ENCODE results near the gene DLG2. TPM values are rescaled to one million over a fixed set of nuclear protein-coding genes. Genes with fewer than 3 reads are reported as not detected.

The DLG2 gene
- total and polyA plus RNA-seq, 2 of the 8 experiments (the other 6 are each of a cell fraction or from before 2014, with no cell fraction given) = 1.7 to 14.3 TPM

DNA sequence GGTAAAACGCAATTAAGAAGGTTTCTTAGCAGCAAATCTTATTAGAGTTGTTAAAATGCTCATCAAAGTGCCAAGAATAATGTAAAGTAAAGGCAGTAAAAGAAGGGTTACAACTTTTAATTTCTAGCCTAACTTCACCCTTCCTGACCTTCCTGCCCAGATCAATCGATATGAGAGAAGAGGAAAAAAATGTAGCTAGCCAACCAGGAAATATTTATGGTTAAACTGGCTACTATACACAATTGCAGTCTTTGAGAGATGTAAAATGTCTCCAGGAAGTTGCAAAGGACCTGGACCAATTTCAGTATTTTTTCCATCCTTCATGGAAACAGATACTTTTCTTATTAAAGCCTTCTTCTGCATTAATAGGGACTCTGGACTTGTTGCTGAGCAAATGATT, 2199.2 kb downstream of the DLG2 start:
- Histone ChIP-seq H3K4me3 (ENCODE audit: extremely low read depth in 1 of 4, insufficient read depth in 2 of 4, low read depth in 3 of 4, low read length in 4 of 4) (no peak overlapping the region), H2AK5ac (ENCODE audit: low read depth, low read length) (no peak overlapping the region), H3K23me2 (ENCODE audit: low read depth, low read length) (no peaks in the 10 kb centered on the region), H3K4ac (replicated peaks; ENCODE audit: insufficient read length, low read depth, low read length) (no peak overlapping the region), H3K56ac (replicated peaks; ENCODE audit: insufficient read length, low read depth, low read length) (no peak overlapping the region), H3K79me1 (ENCODE audit: low read depth, low read length) (no peaks in the 10 kb centered on the region), H3K9me3 (ENCODE audit: insufficient read depth in 2 of 2, low read depth in 1 of 2, low read length in 1 of 2) (no peaks in the 10 kb centered on the region), H2BK12ac (ENCODE audit: low read depth, low read length) (no peak overlapping the region), H4K20me1 (replicated peaks in 1 of 2; ENCODE audit: control insufficient read depth in 1 of 2, insufficient read depth in 2 of 2, low read length in 2 of 2) (no peaks in the 10 kb centered on the region), H3K18ac (ENCODE audit: extremely low read depth, low read length) (no peak overlapping the region), H2BK20ac (ENCODE audit: low read length) (no peak overlapping the region), H3K9ac (replicated peaks in 1 of 4; ENCODE audit: extremely low read depth in 1 of 4, low read depth in 3 of 4, low read length in 3 of 4) (no peak overlapping the region), H2BK120ac (replicated peaks; ENCODE audit: low read depth, low read length) (no peak overlapping the region), H3K27me3 (replicated peaks in 1 of 4; ENCODE audit: control insufficient read depth in 3 of 4, extremely low read depth in 1 of 4, insufficient read depth in 3 of 4, low read length in 3 of 4) (no peaks in the 10 kb centered on the region), H4K8ac (ENCODE audit: extremely low read depth, insufficient read depth, low read length) (no peak overlapping the region), H3K4me1 (replicated peaks in 1 of 4; ENCODE audit: control insufficient read depth in 3 of 4, insufficient read depth in 4 of 4, low read length in 3 of 4) (no peaks in the 10 kb centered on the region), H3K79me2 (ENCODE audit: control insufficient read depth in 1 of 2, insufficient read depth in 2 of 2, low read length in 2 of 2) (no peaks in the 10 kb centered on the region), H2BK5ac (ENCODE audit: low read depth, low read length) (no peak overlapping the region), H3K27ac (ENCODE audit: low read depth, low read length) (no peak overlapping the region), H3K36me3 (ENCODE audit: control insufficient read depth in 2 of 4, insufficient read depth in 4 of 4, low read length in 3 of 4) (no peaks in the 10 kb centered on the region), H4K5ac (ENCODE audit: insufficient read length, low read depth, low read length) (no peak overlapping the region), H3K14ac (ENCODE audit: insufficient read length) (no peak overlapping the region), H2BK15ac (ENCODE audit: low read length) (no peak overlapping the region), H3K4me2 (ENCODE audit: insufficient read depth in 1 of 2, low read depth in 2 of 2, low read length in 2 of 2) (no peak overlapping the region), H2AFZ (ENCODE audit: low read length) (no peak overlapping the region), H4K91ac (replicated peaks; ENCODE audit: insufficient read length, low read length) (no peak overlapping the region), H3K23ac (ENCODE audit: insufficient read length) (no peak overlapping the region)
- no peak for DNase-seq (ENCODE audit: low read depth in 1 of 2, low spot score in 2 of 2)
- 88% methylated on average over 2 of the region's 2 CpGs; no CpG with 5 or more reads in 1 of the 2 experiments for WGBS, 2 experiments (ENCODE audit: extremely low coverage in 1 of 2, insufficient coverage in 1 of 2, insufficient read length in 1 of 2, insufficient replicate concordance in 2 of 2, low coverage in 1 of 2, low lambda C conversion rate in 2 of 2, missing lambda C conversion rate in 1 of 2)
- CTCF ChIA-PET (ENCODE audit: partially characterized antibody) = interaction anchor here (1.5 to 1.9 kb wide), 2 partner anchors 15 to 135 kb away, joined by 4 read pairs; no protein-coding TSS in a partner anchor
- POLR2A ChIA-PET (ENCODE audit: partially characterized antibody) = no interaction called here
- FAIRE-seq = no peak
- TF ChIP-seq EZH2 (IDR thresholded peaks at IDR 0.05; ENCODE audit: low read depth, low read length, severe bottlenecking) = no peak
- no peak for TF ChIP-seq HDAC2 (IDR thresholded peaks at IDR 0.05; ENCODE audit: borderline replicate concordance in 1 of 2, low read depth in 2 of 2, low read length in 2 of 2)
- TF ChIP-seq CREB1 (IDR thresholded peaks at IDR 0.05) = no peak
- TF ChIP-seq RXRA (IDR thresholded peaks at IDR 0.05; ENCODE audit: insufficient read depth, low read depth, low read length) = no peak
- TF ChIP-seq ZNF274 (IDR thresholded peaks at IDR 0.05; ENCODE audit: borderline replicate concordance, extremely low read depth, low read length) = no peak
- TF ChIP-seq SP4 (IDR thresholded peaks at IDR 0.05; ENCODE audit: low read length) = no peak
- TF ChIP-seq, protein P1, sequence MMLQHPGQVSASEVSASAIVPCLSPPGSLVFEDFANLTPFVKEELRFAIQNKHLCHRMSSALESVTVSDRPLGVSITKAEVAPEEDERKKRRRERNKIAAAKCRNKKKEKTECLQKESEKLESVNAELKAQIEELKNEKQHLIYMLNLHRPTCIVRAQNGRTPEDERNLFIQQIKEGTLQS (IDR thresholded peaks at IDR 0.05; ENCODE audit: insufficient read depth, low read depth, low read length) = no peak
- no peak for TF ChIP-seq BCL11A (IDR thresholded peaks at IDR 0.05; ENCODE audit: low read depth in 2 of 2, low read length in 2 of 2)
- no peak for TF ChIP-seq KDM4A (IDR thresholded peaks at IDR 0.05; ENCODE audit: low read depth, low read length, severe bottlenecking)
- no peak for TF ChIP-seq SIN3A (conservative IDR thresholded peaks at IDR 0.05 in 1 of 2, IDR thresholded peaks at IDR 0.05 in 1 of 2; ENCODE audit: low read depth in 1 of 2, low read length in 2 of 2)
- no peak for TF ChIP-seq TAF1 (IDR thresholded peaks at IDR 0.05; ENCODE audit: low read depth, low read length)
- no peak for TF ChIP-seq TAF7 (optimal IDR thresholded peaks at IDR 0.05; ENCODE audit: borderline replicate concordance, low read depth, low read length)
- TF ChIP-seq RAD21 (IDR thresholded peaks at IDR 0.05 in 1 of 2, conservative IDR thresholded peaks at IDR 0.05 in 1 of 2; ENCODE audit: low read depth in 2 of 2, low read length in 2 of 2) = no peak
